ENCODE measurements around the gene BLNK. TPM values are rescaled to one million over a fixed set of nuclear protein-coding genes. Genes with fewer than 3 reads are reported as not detected.

BLNK gene
- total and polyA plus RNA-seq, 2 of the 13 experiments (the other 11 are each of a cell fraction or from before 2014, with no cell fraction given): not detected

DNA sequence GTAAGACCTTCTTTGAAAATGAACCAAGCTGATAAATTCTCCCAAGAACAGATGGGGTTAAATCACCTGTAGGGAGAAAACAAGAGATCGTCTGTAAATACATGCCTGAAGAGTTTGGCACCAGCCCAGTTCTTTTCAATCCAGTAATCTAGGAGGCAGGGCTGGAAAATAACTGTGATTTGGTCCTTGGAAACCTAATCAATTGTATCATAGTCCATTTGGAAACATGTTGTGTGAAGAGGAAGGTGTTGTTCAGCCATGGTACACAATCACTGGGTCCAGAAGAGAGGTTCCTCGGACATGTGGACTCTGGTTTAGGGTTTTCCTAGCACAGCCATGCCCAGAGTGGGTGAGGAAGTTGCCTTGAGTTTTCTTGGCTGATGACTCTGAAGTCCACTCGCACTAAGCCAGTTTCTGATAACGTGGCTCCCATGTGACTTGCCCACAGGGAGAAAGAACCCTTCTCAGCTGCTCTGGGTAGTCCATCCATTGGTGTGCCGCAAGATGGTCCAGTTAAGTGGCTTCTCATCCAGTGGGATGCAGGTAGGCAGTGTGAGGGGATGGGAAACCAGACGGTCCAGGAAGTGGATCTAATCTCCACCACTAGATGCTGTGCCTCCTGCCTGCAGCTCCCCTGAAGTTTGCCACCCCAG, 5.1 kb downstream of the BLNK start:
- intact Hi-C loops (cut with micrococcal nuclease; ENCODE audit: unreplicated experiment): no loop called here
- WGBS (ENCODE audit: low lambda C conversion rate): 10% methylated on average over 4 of the region's 6 CpGs
- POLR2A ChIA-PET: no interaction called here

More for the DNA sequence above, 5.1 kb downstream of the BLNK start:
- no peak for ATAC-seq
- Histone ChIP-seq H2AFZ (ENCODE audit: low read length) (no peak overlapping the region), H4K20me1 (ENCODE audit: insufficient read depth, low read length) (0 out of 2 replicates have a peak, but pooled peaks cover under 1% of the 10 kb centered on the region), H3K4me2 (ENCODE audit: low read depth, low read length) (no peak overlapping the region), H3K4me3 (replicated peaks in 1 of 3; ENCODE audit: insufficient read depth in 1 of 3, low read depth in 2 of 3, low read length in 3 of 3) (no peak overlapping the region), H3K36me3 (replicated peaks in 1 of 2; ENCODE audit: control insufficient read depth in 1 of 2, insufficient read depth in 2 of 2, low read length in 2 of 2) (no peaks in the 10 kb centered on the region), H3K79me2 (ENCODE audit: insufficient read depth, low read length) (no peaks in the 10 kb centered on the region), H3K9ac (ENCODE audit: insufficient read depth, low read depth, low read length) (no peak overlapping the region), H3K4me1 (ENCODE audit: insufficient read depth, low read length) (no peaks in the 10 kb centered on the region), H3K27ac (ENCODE audit: extremely low read length, insufficient read depth, low read length) (no peak overlapping the region), H3K27me3 (ENCODE audit: control insufficient read depth in 1 of 2, insufficient read depth in 2 of 2, low read length in 2 of 2) (peaks cover 0 to 8% of the 10 kb centered on the region in 2 experiments; a peak in 1 of 5 replicates), H3K9me3 (ENCODE audit: low read length) (no peaks in the 10 kb centered on the region)
- no peak for DNase-seq (ENCODE audit: low spot score)
- CTCF ChIA-PET (ENCODE audit: low intra/inter-chr PET ratio, low total read pairs): no interaction called here
- in situ Hi-C loops (cut with HindIII; ENCODE audit: extremely low pct_ligation_motif_present, low pct_unique_long_range_greater_than_20kb): no loop called here
- TF ChIP-seq ZNF652 (CRISPR knock-in tag; IDR thresholded peaks at IDR 0.05; ENCODE audit: borderline replicate concordance, low read depth) (peak; percentile 67; the same call in 1 of the 2 replicates), BCL6 (CRISPR knock-in tag; IDR thresholded peaks at IDR 0.05) (0 out of 2 replicates have a peak, but pooled peaks have one; percentile 13), U2AF1 (optimal IDR thresholded peaks at IDR 0.05; ENCODE audit: low read depth, low read length) (no peak), TBP (CRISPR knock-in tag; IDR thresholded peaks at IDR 0.05) (no peak)
- TF ChIP-seq, protein P1, sequence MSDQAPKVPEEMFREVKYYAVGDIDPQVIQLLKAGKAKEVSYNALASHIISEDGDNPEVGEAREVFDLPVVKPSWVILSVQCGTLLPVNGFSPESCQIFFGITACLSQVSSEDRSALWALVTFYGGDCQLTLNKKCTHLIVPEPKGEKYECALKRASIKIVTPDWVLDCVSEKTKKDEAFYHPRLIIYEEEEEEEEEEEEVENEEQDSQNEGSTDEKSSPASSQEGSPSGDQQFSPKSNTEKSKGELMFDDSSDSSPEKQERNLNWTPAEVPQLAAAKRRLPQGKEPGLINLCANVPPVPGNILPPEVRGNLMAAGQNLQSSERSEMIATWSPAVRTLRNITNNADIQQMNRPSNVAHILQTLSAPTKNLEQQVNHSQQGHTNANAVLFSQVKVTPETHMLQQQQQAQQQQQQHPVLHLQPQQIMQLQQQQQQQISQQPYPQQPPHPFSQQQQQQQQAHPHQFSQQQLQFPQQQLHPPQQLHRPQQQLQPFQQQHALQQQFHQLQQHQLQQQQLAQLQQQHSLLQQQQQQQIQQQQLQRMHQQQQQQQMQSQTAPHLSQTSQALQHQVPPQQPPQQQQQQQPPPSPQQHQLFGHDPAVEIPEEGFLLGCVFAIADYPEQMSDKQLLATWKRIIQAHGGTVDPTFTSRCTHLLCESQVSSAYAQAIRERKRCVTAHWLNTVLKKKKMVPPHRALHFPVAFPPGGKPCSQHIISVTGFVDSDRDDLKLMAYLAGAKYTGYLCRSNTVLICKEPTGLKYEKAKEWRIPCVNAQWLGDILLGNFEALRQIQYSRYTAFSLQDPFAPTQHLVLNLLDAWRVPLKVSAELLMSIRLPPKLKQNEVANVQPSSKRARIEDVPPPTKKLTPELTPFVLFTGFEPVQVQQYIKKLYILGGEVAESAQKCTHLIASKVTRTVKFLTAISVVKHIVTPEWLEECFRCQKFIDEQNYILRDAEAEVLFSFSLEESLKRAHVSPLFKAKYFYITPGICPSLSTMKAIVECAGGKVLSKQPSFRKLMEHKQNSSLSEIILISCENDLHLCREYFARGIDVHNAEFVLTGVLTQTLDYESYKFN (CRISPR knock-in tag; conservative IDR thresholded peaks at IDR 0.05): peak; percentile 33; the same call in 1 of the 2 replicates
- FAIRE-seq: no peak
- no TSS peak for BruUV-seq (replicated peaks)
